ENCODE measurements around the gene PLA2R1.

- no peak for TF ChIP-seq EZH2 (IDR thresholded peaks at IDR 0.05; ENCODE audit: low read length, missing control alignments)
- TF ChIP-seq CTCF (conservative IDR thresholded peaks at IDR 0.05 in 1 of 2, IDR thresholded peaks at IDR 0.05 in 1 of 2; ENCODE audit: low read depth in 1 of 2, low read length in 2 of 2) = no peak
These were observed 162.1 kb downstream of the PLA2R1 start for GRCh38 chr2:159900343-159900742.

Measured in fibroblast of lung (primary cell).